SK-N-SH (cell line): Measurements from ENCODE around the gene ASTN2. TPM values are rescaled to one million over a fixed set of nuclear protein-coding genes. Genes with fewer than 3 reads are reported as not detected.
A peak's percentile ranks its signal among the peaks of the same experiment; 100 is the strongest.

ENCODE experiments used
- CTCF ChIA-PET: fragments of 300-600, 350-600 bp; formaldehyde crosslinking; extraction: SDS; loops from one replicate; lab custom pipeline; 2021; lab: Yijun Ruan, JAX
- POLR2A ChIA-PET: fragments of 350-600 bp; sonication (Branson Sonifier 250); formaldehyde crosslinking; extraction: SDS; loops from one replicate; lab custom pipeline; 2020; ENCODE audit warnings: antibody characterized with exemption, inconsistent platforms; lab: Yijun Ruan, JAX
- DNase-seq: peaks from one replicate; pipeline ENCODE4 v3.0.0; 2012
- H2AFZ ChIP-seq: fragments of 200-600 bp; sonication (generic); 2 replicates; pipeline ENCODE4 v1.8.1; 2016; ENCODE audit warnings: antibody characterized with exemption, mild to moderate bottlenecking, low read depth
- H3F3A ChIP-seq: fragments of 200-600 bp; sonication (generic); replicated peaks from 2 replicates; pipeline ENCODE3; 2016; ENCODE audit warnings: antibody characterized with exemption, mild to moderate bottlenecking; ENCODE audit not compliant: insufficient read depth
- H3K27ac ChIP-seq, 2 experiments: fragments of 200-500 bp in 1 of 2; fragments of 200-600 bp in 1 of 2; sonication (Bioruptor generic) in 1 of 2; sonication (generic), shearing (Covaris generic) in 1 of 2; 2 replicates each; pipeline versions ENCODE4 v1.5.1 to v1.6.1; 2014 to 2016; ENCODE audit warnings: low read depth in 2 of 2, inconsistent platforms in 1 of 2, low read length in 1 of 2, mild to moderate bottlenecking in 1 of 2, mixed read lengths in 1 of 2
- H3K27me3 ChIP-seq: fragments of 200-600 bp; sonication (generic), shearing (Covaris generic); 2 replicates; pipeline ENCODE4 v1.6.1; 2016; ENCODE audit warnings: mixed run types; ENCODE audit not compliant: insufficient read depth
- H3K36me3 ChIP-seq, 2 experiments: fragments of 200-500 bp in 1 of 2; fragments of 200-600 bp in 1 of 2; sonication (Bioruptor generic) in 1 of 2; sonication (generic) in 1 of 2; replicated peaks in 1 of 2; 2 replicates each; pipeline versions ENCODE3 to v1.5.1; 2014 to 2016; ENCODE audit warnings: low read length in 1 of 2, mild to moderate bottlenecking in 1 of 2; ENCODE audit not compliant: insufficient read depth in 2 of 2, control insufficient read depth in 1 of 2
- H3K4me1 ChIP-seq, 2 experiments: fragments of 200-500 bp in 1 of 2; fragments of 200-600 bp in 1 of 2; sonication (Bioruptor generic) in 1 of 2; sonication (generic), shearing (Covaris generic) in 1 of 2; 2 replicates each; pipeline versions ENCODE4 v1.5.1 to v1.6.1; 2014 to 2016; ENCODE audit warnings: low read depth in 1 of 2, low read length in 1 of 2, mixed run types in 1 of 2; ENCODE audit not compliant: insufficient read depth in 2 of 2, control insufficient read depth in 1 of 2
- H3K4me2 ChIP-seq: fragments of 200-600 bp; sonication (generic), shearing (Covaris generic); 2 replicates; pipeline ENCODE4 v1.6.1; 2017; ENCODE audit warnings: mixed run types
- H3K4me3 ChIP-seq, 2 experiments: fragments of 200-500 bp in 1 of 2; fragments of 200-600 bp in 1 of 2; sonication (Bioruptor generic) in 1 of 2; sonication (generic), shearing (Covaris generic) in 1 of 2; 2 replicates each; pipeline versions ENCODE4 v1.5.1 to v1.8.1; 2014 to 2016; ENCODE audit warnings: low read depth in 2 of 2, inconsistent platforms in 1 of 2, low read length in 1 of 2, mild to moderate bottlenecking in 1 of 2, mixed read lengths in 1 of 2, moderate library complexity in 1 of 2
- H3K79me2 ChIP-seq: fragments of 200-600 bp; sonication (generic); 2 replicates; pipeline ENCODE4 v1.8.1; 2017; ENCODE audit warnings: mild to moderate bottlenecking; ENCODE audit not compliant: insufficient read depth
- H3K9ac ChIP-seq: fragments of 200-600 bp; sonication (generic); 2 replicates; pipeline ENCODE4 v1.6.1; 2017; ENCODE audit warnings: mixed run types
- H3K9me2 ChIP-seq: fragments of 200-600 bp; sonication (generic); 2 replicates; pipeline ENCODE4 v1.6.1; 2017; ENCODE audit warnings: mixed run types
- H3K9me3 ChIP-seq: fragments of 200-600 bp; sonication (generic); 2 replicates; pipeline ENCODE4 v1.6.1; 2017; ENCODE audit warnings: mixed run types, mild to moderate bottlenecking, moderate library complexity
- H4K20me1 ChIP-seq: fragments of 200-600 bp; sonication (generic); 2 replicates; pipeline ENCODE4 v1.6.1; 2017; ENCODE audit warnings: mild to moderate bottlenecking, mixed run types; ENCODE audit not compliant: insufficient read depth
- CHD2 ChIP-seq: fragments of 150-350 bp; IDR thresholded peaks from 2 replicates; pipeline ENCODE4 v1.6.1; 2018; ENCODE audit warnings: low read length; ENCODE audit not compliant: partially characterized antibody
- ELF1 ChIP-seq: IDR thresholded peaks from 2 replicates; pipeline ENCODE4 v1.4.0; 2012
- EP300 ChIP-seq, 2 experiments: IDR thresholded peaks; 2 replicates each; pipeline versions ENCODE4 v1.4.0 to v1.6.1; 2012; ENCODE audit warnings: borderline replicate concordance in 1 of 2, low read depth in 1 of 2, low read length in 1 of 2
- EZH2phosphoT487 ChIP-seq: fragments of 200-600 bp; sonication (generic); IDR thresholded peaks from 2 replicates; pipeline ENCODE4 v1.6.1; 2017; ENCODE audit warnings: low read depth, mixed run types, mild to moderate bottlenecking, antibody characterized with exemption, moderate library complexity, borderline replicate concordance
- FOSL2 ChIP-seq: IDR thresholded peaks from 2 replicates; pipeline ENCODE4 v1.4.0; 2012; ENCODE audit warnings: low read depth, mild to moderate bottlenecking, moderate library complexity, borderline replicate concordance
- FOXJ3 ChIP-seq: sonication (generic); formaldehyde crosslinking; IDR thresholded peaks from 2 replicates; pipeline ENCODE4 v1.5.1; 2020; ENCODE audit warnings: mild to moderate bottlenecking, missing genetic modification reagents
- FOXM1 ChIP-seq: IDR thresholded peaks from 2 replicates; pipeline ENCODE4 v1.4.0; 2012; ENCODE audit warnings: low read depth, mild to moderate bottlenecking
- JUND ChIP-seq: IDR thresholded peaks from 2 replicates; pipeline ENCODE4 v1.4.0; 2012
- MXI1 ChIP-seq: IDR thresholded peaks from 2 replicates; pipeline ENCODE4 v1.6.1; 2012; ENCODE audit warnings: mild to moderate bottlenecking, low read depth, low read length, improper control_type of control experiment
- NFIC ChIP-seq: IDR thresholded peaks from 2 replicates; pipeline ENCODE4 v1.4.0; 2012; ENCODE audit warnings: borderline replicate concordance
- RAD21 ChIP-seq: IDR thresholded peaks from 2 replicates; pipeline ENCODE4 v1.6.1; 2012; ENCODE audit warnings: mild to moderate bottlenecking, low read length
- RCOR1 ChIP-seq: fragments of 150-350 bp; IDR thresholded peaks from 2 replicates; pipeline ENCODE4 v1.6.1; 2017; ENCODE audit warnings: antibody characterized with exemption, low read length
- RFX5 ChIP-seq: IDR thresholded peaks from 2 replicates; pipeline ENCODE4 v1.6.1; 2012; ENCODE audit warnings: mild to moderate bottlenecking, improper control_type of control experiment, low read length
- TAF1 ChIP-seq: IDR thresholded peaks from 2 replicates; pipeline ENCODE4 v1.6.1; 2012; ENCODE audit warnings: low read depth, mild to moderate bottlenecking, low read length, moderate library complexity, borderline replicate concordance
- TCF12 ChIP-seq: IDR thresholded peaks from 2 replicates; pipeline ENCODE4 v1.4.0; 2012
- polyA plus RNA-seq, 3 experiments: library from polyadenylated mRNA; depleted of rRNA; stranded (reverse); fragments of >200 nt; gene quantifications; 2 replicates each; pipeline ENCODE4 v1.2.3, GENCODE V29; 2012
- TF ChIP-seq, protein P1 (sequence below): IDR thresholded peaks from 2 replicates; pipeline ENCODE4; 2012
- TF ChIP-seq, protein P2 (sequence below): IDR thresholded peaks from 2 replicates; pipeline ENCODE4 v1.6.1; 2012; ENCODE audit warnings: mild to moderate bottlenecking, low read depth, low read length, moderate library complexity
- TF ChIP-seq, protein P3 (sequence below): IDR thresholded peaks from 2 replicates; pipeline ENCODE4 v1.4.0; 2012; ENCODE audit warnings: low read depth, borderline replicate concordance
- TF ChIP-seq, protein P4 (sequence below): IDR thresholded peaks from 2 replicates; pipeline ENCODE4 v1.4.0; 2012; ENCODE audit warnings: low read depth, borderline replicate concordance

ASTN2 gene
- polyA plus RNA-seq, 1 of the 3 experiments (the other 2 are of a cell fraction) = 6.6 TPM

DNA sequence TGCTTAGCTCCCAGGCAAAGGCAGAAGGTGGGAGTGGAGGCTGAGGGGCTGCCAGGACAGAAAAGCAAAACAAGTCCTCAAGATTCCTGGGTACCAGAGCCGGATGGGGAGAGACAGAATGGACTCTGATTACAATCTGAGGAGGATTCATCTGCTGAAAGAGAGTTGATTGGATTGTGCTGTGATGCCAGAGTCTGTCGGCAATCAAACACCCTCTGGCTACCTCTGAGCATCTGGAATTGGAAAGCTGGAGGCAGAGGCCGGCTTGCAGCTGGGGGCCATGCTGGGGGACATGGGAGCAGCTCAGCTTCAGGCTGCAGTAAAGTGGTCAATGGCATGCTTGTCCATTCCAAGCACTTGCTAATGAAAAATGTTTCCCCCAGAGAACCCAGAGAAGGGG is 59.3 kb downstream of the ASTN2 start (continued):
- TF ChIP-seq, protein P1, sequence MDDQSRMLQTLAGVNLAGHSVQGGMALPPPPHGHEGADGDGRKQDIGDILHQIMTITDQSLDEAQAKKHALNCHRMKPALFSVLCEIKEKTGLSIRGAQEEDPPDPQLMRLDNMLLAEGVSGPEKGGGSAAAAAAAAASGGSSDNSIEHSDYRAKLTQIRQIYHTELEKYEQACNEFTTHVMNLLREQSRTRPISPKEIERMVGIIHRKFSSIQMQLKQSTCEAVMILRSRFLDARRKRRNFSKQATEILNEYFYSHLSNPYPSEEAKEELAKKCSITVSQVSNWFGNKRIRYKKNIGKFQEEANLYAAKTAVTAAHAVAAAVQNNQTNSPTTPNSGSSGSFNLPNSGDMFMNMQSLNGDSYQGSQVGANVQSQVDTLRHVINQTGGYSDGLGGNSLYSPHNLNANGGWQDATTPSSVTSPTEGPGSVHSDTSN = no peak
- TF ChIP-seq EP300 (IDR thresholded peaks at IDR 0.05; ENCODE audit: borderline replicate concordance in 1 of 2, low read depth in 1 of 2, low read length in 1 of 2) (peak in 1 of 2 experiments; percentile 95; a peak in 2 of 4 replicates), TCF12 (peak; percentile 47)
- TF ChIP-seq, protein P2, sequence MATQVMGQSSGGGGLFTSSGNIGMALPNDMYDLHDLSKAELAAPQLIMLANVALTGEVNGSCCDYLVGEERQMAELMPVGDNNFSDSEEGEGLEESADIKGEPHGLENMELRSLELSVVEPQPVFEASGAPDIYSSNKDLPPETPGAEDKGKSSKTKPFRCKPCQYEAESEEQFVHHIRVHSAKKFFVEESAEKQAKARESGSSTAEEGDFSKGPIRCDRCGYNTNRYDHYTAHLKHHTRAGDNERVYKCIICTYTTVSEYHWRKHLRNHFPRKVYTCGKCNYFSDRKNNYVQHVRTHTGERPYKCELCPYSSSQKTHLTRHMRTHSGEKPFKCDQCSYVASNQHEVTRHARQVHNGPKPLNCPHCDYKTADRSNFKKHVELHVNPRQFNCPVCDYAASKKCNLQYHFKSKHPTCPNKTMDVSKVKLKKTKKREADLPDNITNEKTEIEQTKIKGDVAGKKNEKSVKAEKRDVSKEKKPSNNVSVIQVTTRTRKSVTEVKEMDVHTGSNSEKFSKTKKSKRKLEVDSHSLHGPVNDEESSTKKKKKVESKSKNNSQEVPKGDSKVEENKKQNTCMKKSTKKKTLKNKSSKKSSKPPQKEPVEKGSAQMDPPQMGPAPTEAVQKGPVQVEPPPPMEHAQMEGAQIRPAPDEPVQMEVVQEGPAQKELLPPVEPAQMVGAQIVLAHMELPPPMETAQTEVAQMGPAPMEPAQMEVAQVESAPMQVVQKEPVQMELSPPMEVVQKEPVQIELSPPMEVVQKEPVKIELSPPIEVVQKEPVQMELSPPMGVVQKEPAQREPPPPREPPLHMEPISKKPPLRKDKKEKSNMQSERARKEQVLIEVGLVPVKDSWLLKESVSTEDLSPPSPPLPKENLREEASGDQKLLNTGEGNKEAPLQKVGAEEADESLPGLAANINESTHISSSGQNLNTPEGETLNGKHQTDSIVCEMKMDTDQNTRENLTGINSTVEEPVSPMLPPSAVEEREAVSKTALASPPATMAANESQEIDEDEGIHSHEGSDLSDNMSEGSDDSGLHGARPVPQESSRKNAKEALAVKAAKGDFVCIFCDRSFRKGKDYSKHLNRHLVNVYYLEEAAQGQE = no peak
- TF ChIP-seq, protein P3, sequence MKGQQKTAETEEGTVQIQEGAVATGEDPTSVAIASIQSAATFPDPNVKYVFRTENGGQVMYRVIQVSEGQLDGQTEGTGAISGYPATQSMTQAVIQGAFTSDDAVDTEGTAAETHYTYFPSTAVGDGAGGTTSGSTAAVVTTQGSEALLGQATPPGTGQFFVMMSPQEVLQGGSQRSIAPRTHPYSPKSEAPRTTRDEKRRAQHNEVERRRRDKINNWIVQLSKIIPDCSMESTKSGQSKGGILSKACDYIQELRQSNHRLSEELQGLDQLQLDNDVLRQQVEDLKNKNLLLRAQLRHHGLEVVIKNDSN = no peak

DNA sequence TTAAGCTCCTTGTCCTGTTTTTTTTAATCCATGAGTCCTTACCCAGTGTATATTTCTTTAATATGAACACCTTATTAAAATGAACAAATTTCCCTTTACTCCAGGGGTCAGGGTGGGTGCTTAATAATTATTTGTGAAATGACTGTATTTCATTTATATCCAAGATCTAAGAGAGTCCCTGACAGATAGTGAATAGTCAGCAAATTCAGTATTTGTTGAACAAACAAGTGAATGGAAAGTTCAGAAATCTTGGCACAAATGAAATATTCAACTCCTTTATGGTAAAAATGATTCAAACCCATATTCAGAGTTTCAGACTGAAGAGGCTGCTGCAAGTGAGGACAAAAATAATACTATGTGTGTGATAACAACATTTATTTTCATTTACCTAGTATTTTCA is 59.9 kb downstream of the ASTN2 start:
- DNase-seq = no peak
- H3K4me2 ChIP-seq = no peak overlapping the region
- no peaks in the 10 kb centered on the region for H3K9me3 ChIP-seq
- H3K27me3 ChIP-seq = no peaks in the 10 kb centered on the region
- no peaks in the 10 kb centered on the region for H3K9me2 ChIP-seq
- no peak overlapping the region for H3K4me3 ChIP-seq
- H4K20me1 ChIP-seq = no peaks in the 10 kb centered on the region
- POLR2A ChIA-PET = interaction anchor here (1.0 to 2.6 kb wide), 8 partner anchors 10 to 77 kb away, joined by 3 to 18 read pairs (median 4); no protein-coding TSS in a partner anchor
- no peaks in the 10 kb centered on the region for H3F3A ChIP-seq
- peaks cover 0 to 19% of the 10 kb centered on the region in 2 experiments; a peak in 2 of 4 replicates for H3K4me1 ChIP-seq
- no peaks in the 10 kb centered on the region for H3K79me2 ChIP-seq
- TF ChIP-seq, protein P3 = no peak
- no peak for TF ChIP-seq TCF12
- TF ChIP-seq JUND = no peak
- TF ChIP-seq, protein P4, sequence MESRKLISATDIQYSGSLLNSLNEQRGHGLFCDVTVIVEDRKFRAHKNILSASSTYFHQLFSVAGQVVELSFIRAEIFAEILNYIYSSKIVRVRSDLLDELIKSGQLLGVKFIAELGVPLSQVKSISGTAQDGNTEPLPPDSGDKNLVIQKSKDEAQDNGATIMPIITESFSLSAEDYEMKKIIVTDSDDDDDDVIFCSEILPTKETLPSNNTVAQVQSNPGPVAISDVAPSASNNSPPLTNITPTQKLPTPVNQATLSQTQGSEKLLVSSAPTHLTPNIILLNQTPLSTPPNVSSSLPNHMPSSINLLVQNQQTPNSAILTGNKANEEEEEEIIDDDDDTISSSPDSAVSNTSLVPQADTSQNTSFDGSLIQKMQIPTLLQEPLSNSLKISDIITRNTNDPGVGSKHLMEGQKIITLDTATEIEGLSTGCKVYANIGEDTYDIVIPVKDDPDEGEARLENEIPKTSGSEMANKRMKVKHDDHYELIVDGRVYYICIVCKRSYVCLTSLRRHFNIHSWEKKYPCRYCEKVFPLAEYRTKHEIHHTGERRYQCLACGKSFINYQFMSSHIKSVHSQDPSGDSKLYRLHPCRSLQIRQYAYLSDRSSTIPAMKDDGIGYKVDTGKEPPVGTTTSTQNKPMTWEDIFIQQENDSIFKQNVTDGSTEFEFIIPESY = no peak
- no peak for TF ChIP-seq ELF1
- no peak for TF ChIP-seq RAD21
- TF ChIP-seq NFIC = no peak
- TF ChIP-seq MXI1 = no peak
- no peak for TF ChIP-seq FOXM1
- TF ChIP-seq EZH2phosphoT487 = no peak
- no peak for TF ChIP-seq FOSL2
- no peak for TF ChIP-seq TAF1
- no peak for TF ChIP-seq EP300 (IDR thresholded peaks at IDR 0.05; ENCODE audit: borderline replicate concordance in 1 of 2, low read depth in 1 of 2, low read length in 1 of 2)
- no peak for TF ChIP-seq FOXJ3 (CRISPR knock-in tag)
- TF ChIP-seq RFX5 = no peak
- no peak for TF ChIP-seq CHD2
- no peak for TF ChIP-seq RCOR1
- TF ChIP-seq, all 33 proteins: peak for 0
- CTCF ChIA-PET = interaction anchor here (0.6 to 2.4 kb wide), 15 partner anchors 10 to 275 kb away, joined by 3 to 20 read pairs (median 4); no protein-coding TSS in a partner anchor
- Histone ChIP-seq H3K27ac (peak overlapping the region in 1 of 2 experiments; percentile 97; a peak in 2 of 4 replicates), H3K36me3 (peaks cover 0 to 2% of the 10 kb centered on the region in 2 experiments), H2AFZ (no peak overlapping the region), H3K9ac (no peak overlapping the region)
